HepG2 (cell line): ENCODE results near the gene FMO2. TPM values are rescaled to one million over a fixed set of nuclear protein-coding genes. Genes with fewer than 3 reads are reported as not detected.

Source experiments
- GABPB1 ChIP-seq: IDR thresholded peaks from 2 replicates; pipeline ENCODE4 v1.6.1; 2016; ENCODE audit warnings: mild to moderate bottlenecking, missing genetic modification reagents, moderate library complexity, missing compliant biosample characterization
- KLF9 ChIP-seq: IDR thresholded peaks from 2 replicates; pipeline ENCODE4 v1.6.1; 2016; ENCODE audit warnings: low read depth
- PCBP2 ChIP-seq: fragments of 200-400 bp; formaldehyde crosslinking; optimal IDR thresholded peaks from 2 replicates; pipeline ENCODE3; 2018; ENCODE audit warnings: low read length, low read depth; ENCODE audit not compliant: poor library complexity, severe bottlenecking
- ZBTB38 ChIP-seq: sonication (generic); formaldehyde crosslinking; IDR thresholded peaks from 2 replicates; pipeline ENCODE4 v1.5.1; 2020; ENCODE audit warnings: mild to moderate bottlenecking, missing genetic modification reagents
- ZNF441 ChIP-seq: sonication (generic); formaldehyde crosslinking; IDR thresholded peaks from 2 replicates; pipeline ENCODE4 v1.7.0; 2021; ENCODE audit warnings: missing genetic modification reagents, borderline replicate concordance
- ZNF605 ChIP-seq: sonication (generic); formaldehyde crosslinking; IDR thresholded peaks from 2 replicates; pipeline ENCODE4 v1.8.0; 2022; ENCODE audit warnings: mild to moderate bottlenecking, missing genetic modification reagents
- ZNF773 ChIP-seq: sonication (generic); formaldehyde crosslinking; IDR thresholded peaks from 2 replicates; pipeline ENCODE4 v1.4.0; 2020; ENCODE audit warnings: missing genetic modification reagents, borderline replicate concordance
- ZNF878 ChIP-seq: sonication (generic); formaldehyde crosslinking; IDR thresholded peaks from 2 replicates; pipeline ENCODE4 v1.8.1; 2023; ENCODE audit warnings: mild to moderate bottlenecking, missing genetic modification reagents, moderate library complexity
- ZSCAN29 ChIP-seq: sonication (generic); formaldehyde crosslinking; conservative IDR thresholded peaks from 2 replicates; pipeline ENCODE4 v1.4.0; 2020; ENCODE audit warnings: mild to moderate bottlenecking, missing genetic modification reagents
- polyA plus RNA-seq, 8 experiments: library from polyadenylated mRNA; depleted of rRNA in 3 of 8; stranded (reverse) in 7 of 8; unstranded in 1 of 8; fragments of >200 nt; fragmentation: Illumina TruSeq in 4 of 8; extraction: Trizol in 4 of 8; gene quantifications; 2 replicates each; pipeline versions ENCODE4 v1.2.1 to v1.2.3, GENCODE V29; 2011 to 2016; ENCODE audit warnings: low read depth in 4 of 8, missing spikeins in 1 of 8, mixed read lengths in 1 of 8; ENCODE audit not compliant: insufficient read depth in 1 of 8
- total RNA-seq, 5 experiments: library from RNA; depleted of rRNA; stranded (reverse); fragments of >200 nt; fragmentation: Illumina TruSeq; extraction: Trizol; gene quantifications; 2 replicates each; pipeline ENCODE4 v1.2.3, GENCODE V29; 2016; ENCODE audit warnings: low read depth in 1 of 5
- TF ChIP-seq, protein P1 (sequence below): sonication (generic); formaldehyde crosslinking; IDR thresholded peaks from 2 replicates; pipeline ENCODE4 v1.4.0; 2020; ENCODE audit warnings: mild to moderate bottlenecking, missing genetic modification reagents, borderline replicate concordance
- TF ChIP-seq, protein P2 (sequence below): IDR thresholded peaks from 2 replicates; pipeline ENCODE4 v1.6.1; 2016; ENCODE audit warnings: mild to moderate bottlenecking

Gene FMO2
- total and polyA plus RNA-seq, 2 of the 13 experiments (the other 11 are each of a cell fraction or from before 2014, with no cell fraction given), result not detected

DNA sequence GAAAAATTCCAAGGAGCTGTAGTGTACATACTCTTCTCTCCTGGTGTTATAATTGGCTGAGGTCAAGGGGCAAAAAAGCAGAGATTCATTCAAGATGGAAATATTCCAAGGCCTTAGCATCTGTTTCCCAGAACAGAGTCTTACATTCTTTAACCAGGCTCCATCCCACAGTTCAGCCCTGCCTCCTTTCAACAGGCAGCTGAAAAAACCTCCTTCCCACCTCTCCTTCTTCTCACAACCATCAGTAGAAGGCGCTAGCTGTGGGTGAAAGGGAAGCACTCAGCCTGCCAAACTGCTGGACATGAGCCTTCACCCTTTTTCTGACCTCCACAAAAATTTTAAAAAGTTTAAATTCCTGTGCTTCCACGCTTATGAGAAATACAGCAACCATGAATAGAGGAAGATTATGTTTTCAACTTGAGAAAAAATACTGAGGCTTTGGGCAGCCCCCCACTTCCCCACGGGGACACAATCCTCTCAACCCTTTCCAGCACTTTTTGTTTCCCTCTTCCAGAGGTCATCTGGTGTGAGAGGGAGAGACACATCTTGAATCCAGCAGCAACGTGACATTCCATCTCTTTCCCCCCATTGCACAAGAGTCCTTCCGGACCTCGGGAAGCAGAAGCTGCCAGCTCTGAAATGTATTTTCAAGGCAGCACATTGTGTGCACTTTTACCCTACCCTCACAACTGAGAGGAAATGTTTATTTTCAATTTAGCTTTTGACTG is 43.2 kb upstream of the FMO2 start (continued):
- TF ChIP-seq KLF9 (CRISPR knock-in tag), result no peak
- TF ChIP-seq ZNF878 (CRISPR knock-in tag), result 0 out of 2 replicates have a peak, but pooled peaks have one; percentile 28
- TF ChIP-seq ZSCAN29 (CRISPR knock-in tag), result no peak
- TF ChIP-seq, protein P1, sequence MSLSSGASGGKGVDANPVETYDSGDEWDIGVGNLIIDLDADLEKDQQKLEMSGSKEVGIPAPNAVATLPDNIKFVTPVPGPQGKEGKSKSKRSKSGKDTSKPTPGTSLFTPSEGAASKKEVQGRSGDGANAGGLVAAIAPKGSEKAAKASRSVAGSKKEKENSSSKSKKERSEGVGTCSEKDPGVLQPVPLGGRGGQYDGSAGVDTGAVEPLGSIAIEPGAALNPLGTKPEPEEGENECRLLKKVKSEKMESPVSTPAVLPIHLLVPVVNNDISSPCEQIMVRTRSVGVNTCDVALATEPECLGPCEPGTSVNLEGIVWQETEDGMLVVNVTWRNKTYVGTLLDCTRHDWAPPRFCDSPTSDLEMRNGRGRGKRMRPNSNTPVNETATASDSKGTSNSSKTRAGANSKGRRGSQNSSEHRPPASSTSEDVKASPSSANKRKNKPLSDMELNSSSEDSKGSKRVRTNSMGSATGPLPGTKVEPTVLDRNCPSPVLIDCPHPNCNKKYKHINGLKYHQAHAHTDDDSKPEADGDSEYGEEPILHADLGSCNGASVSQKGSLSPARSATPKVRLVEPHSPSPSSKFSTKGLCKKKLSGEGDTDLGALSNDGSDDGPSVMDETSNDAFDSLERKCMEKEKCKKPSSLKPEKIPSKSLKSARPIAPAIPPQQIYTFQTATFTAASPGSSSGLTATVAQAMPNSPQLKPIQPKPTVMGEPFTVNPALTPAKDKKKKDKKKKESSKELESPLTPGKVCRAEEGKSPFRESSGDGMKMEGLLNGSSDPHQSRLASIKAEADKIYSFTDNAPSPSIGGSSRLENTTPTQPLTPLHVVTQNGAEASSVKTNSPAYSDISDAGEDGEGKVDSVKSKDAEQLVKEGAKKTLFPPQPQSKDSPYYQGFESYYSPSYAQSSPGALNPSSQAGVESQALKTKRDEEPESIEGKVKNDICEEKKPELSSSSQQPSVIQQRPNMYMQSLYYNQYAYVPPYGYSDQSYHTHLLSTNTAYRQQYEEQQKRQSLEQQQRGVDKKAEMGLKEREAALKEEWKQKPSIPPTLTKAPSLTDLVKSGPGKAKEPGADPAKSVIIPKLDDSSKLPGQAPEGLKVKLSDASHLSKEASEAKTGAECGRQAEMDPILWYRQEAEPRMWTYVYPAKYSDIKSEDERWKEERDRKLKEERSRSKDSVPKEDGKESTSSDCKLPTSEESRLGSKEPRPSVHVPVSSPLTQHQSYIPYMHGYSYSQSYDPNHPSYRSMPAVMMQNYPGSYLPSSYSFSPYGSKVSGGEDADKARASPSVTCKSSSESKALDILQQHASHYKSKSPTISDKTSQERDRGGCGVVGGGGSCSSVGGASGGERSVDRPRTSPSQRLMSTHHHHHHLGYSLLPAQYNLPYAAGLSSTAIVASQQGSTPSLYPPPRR, result no peak
- TF ChIP-seq ZNF441 (CRISPR knock-in tag), result peak; percentile 48; the same call in 1 of the 2 replicates
- no peak for TF ChIP-seq PCBP2
- TF ChIP-seq ZNF605 (CRISPR knock-in tag), result 0 out of 2 replicates have a peak, but pooled peaks have one; percentile 25
- TF ChIP-seq, protein P2, sequence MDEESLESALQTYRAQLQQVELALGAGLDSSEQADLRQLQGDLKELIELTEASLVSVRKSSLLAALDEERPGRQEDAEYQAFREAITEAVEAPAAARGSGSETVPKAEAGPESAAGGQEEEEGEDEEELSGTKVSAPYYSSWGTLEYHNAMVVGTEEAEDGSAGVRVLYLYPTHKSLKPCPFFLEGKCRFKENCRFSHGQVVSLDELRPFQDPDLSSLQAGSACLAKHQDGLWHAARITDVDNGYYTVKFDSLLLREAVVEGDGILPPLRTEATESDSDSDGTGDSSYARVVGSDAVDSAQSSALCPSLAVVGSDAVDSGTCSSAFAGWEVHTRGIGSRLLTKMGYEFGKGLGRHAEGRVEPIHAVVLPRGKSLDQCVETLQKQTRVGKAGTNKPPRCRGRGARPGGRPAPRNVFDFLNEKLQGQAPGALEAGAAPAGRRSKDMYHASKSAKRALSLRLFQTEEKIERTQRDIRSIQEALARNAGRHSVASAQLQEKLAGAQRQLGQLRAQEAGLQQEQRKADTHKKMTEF (CRISPR knock-in tag), result 0 out of 2 replicates have a peak, but pooled peaks have one; percentile 32
- TF ChIP-seq GABPB1 (CRISPR knock-in tag), result 0 out of 2 replicates have a peak, but pooled peaks have one; percentile 15
- no peak for TF ChIP-seq ZNF773
- no peak for TF ChIP-seq ZBTB38
